Sigmoid colon (tissue), 7 donors: ENCODE measurements around the gene GPR155. TPM values are rescaled to one million over a fixed set of nuclear protein-coding genes. Genes with fewer than 3 reads are reported as not detected.

Source experiments
- DNase-seq: peaks from one replicate; pipeline ENCODE4 v3.0.0-alpha.2; 2019
- H3K27ac ChIP-seq, 4 donors: fragments of 200-600 bp; sonication (generic); one replicate each; pipeline ENCODE4 v1.5.1; 2016 to 2019; ENCODE audit warnings: mild to moderate bottlenecking in 1 of 4
- H3K27me3 ChIP-seq, 3 donors: fragments of 200-600 bp; sonication (generic); one replicate each; pipeline ENCODE4 v1.5.1; 2019; ENCODE audit warnings: mild to moderate bottlenecking in 1 of 3
- H3K36me3 ChIP-seq, 4 donors: fragments of 200-600 bp; sonication (generic); one replicate each; pipeline ENCODE4 v1.5.1; 2016 to 2019
- H3K4me1 ChIP-seq, 4 donors: fragments of 200-600 bp; sonication (generic); one replicate each; pipeline ENCODE4 v1.5.1; 2017 to 2019
- H3K4me3 ChIP-seq, 4 donors: fragments of 200-600 bp; sonication (generic); one replicate each; pipeline ENCODE4 v1.5.1; 2017 to 2019; ENCODE audit warnings: mild to moderate bottlenecking in 2 of 4, moderate library complexity in 1 of 4
- H3K9me3 ChIP-seq, 4 donors: fragments of 200-600 bp in 3 of 4; sonication (generic) in 3 of 4; one replicate each; pipeline versions ENCODE4 v1.5.1 to v1.6.1; 2013 to 2019
- EP300 ChIP-seq, 4 donors: sonication (generic); formaldehyde crosslinking; IDR thresholded peaks; one replicate each; pipeline ENCODE4 v1.6.1; 2017; ENCODE audit warnings: antibody characterized with exemption in 4 of 4
- POLR2A ChIP-seq, 2 donors: fragments of 450-650 bp; IDR thresholded peaks; one replicate each; pipeline ENCODE4 v1.6.1; 2016; ENCODE audit warnings: antibody characterized with exemption in 2 of 2, mild to moderate bottlenecking in 2 of 2, moderate library complexity in 2 of 2
- POLR2AphosphoS5 ChIP-seq, 4 donors: sonication (generic); formaldehyde crosslinking; IDR thresholded peaks; one replicate each; pipeline ENCODE4 v1.6.1; 2017; ENCODE audit warnings: antibody characterized with exemption in 4 of 4
- WGBS, 2 donors: extraction: QIAGEN DNeasy Blood & Tissue Kit; methylation state at CpG; one replicate each; pipeline ENCODE4 v1.1.7; 2013; 5-methylcytosine and 5-hydroxymethylcytosine counted together
- intact Hi-C: fragments of 100-400 bp; cut with DNase I; formaldehyde crosslinking; loops from one replicate; pipeline ENCODE4 v1.15.1; 2023
- polyA plus RNA-seq, 3 donors: library from polyadenylated mRNA; stranded (reverse); fragments of 200-250 nt; gene quantifications; one replicate each; pipeline ENCODE4 v1.2.3, GENCODE V29; 2013
- total RNA-seq, 4 donors: library from RNA; depleted of rRNA; stranded (reverse); fragments of >200 nt; gene quantifications; one replicate each; pipeline ENCODE4 v1.1.0, GENCODE V29; 2016
- TF ChIP-seq, protein P1 (sequence below), 4 experiments: fragments of 450-650 bp in 3 of 4; fragments of 200-600 bp in 1 of 4; IDR thresholded peaks; one replicate each; pipeline ENCODE4 v1.5.1; 2016 to 2019; ENCODE audit warnings: antibody characterized with exemption in 4 of 4, mild to moderate bottlenecking in 3 of 4, moderate library complexity in 2 of 4
- donor health status: healthy with polysubstance abuse.
- donor health status: Bipolar disorder and iron deficiency.
- donor health status: healthy.

GPR155 gene
- total and polyA plus RNA-seq, 7 donors, result under 0.01 to 28.9 (median 19.1) TPM

DNA sequence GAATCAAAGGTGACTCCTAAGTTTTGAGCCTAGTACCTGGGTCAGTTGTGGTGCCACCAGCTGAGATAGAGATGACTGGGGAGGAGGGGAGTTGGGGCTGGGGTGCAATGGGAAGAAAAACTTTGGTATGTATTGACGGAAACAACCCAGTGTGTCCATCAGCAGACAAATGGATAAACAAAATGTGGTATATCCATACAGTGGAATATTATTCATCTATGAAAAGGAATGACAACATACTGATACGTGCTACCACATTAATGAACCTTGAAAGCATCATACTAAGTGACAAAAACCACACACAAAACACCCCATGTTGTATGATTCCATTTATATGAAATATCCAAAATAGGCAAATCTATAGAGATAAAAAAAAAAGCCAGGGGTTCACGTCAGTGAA is 41.1 kb upstream of the GPR155 start:
- 94 to 95% methylated on average over 3 of the region's 3 CpGs for WGBS, 2 donors
- intact Hi-C loops, result no loop called here

DNA sequence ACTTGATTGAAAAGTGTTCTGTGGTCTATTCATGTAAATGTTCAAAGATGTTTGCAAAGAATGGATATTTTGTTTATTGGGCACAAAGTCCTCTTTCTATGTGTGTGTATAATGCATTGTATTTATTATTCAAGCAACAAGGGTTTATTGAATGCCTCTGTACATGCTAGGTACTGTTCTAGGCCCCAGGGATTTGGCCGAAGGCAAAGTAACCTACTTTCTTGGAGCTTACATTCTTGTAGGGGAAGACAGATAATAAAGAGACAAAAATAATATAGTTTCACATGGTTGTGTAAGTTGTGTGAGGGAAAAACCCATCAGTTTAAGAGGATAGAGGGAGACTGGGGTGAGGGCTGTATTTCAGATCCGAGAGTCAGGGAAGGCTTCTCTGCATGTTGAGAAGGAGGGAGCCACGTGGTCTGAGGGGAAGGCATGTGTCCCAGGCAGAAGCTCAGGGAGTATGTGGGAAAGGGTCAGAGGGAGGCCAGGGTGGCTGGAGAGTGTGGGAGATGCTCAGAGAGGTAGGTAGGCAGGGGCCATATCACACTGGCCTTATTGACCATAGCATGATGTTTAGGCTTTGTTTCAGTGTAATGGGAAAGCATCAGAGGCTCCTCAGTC is 40.4 kb upstream of the GPR155 start:
- Histone ChIP-seq H3K27ac (peak overlapping the region in 1 of 4 donors; percentile 31), H3K27me3 (no peaks in the 10 kb centered on the region), H3K4me3 (no peak overlapping the region), H3K9me3 (no peaks in the 10 kb centered on the region), H3K4me1 (no peaks in the 10 kb centered on the region), H3K36me3 (no peaks in the 10 kb centered on the region)
- no peak for TF ChIP-seq POLR2AphosphoS5 (IDR thresholded peaks at IDR 0.05)
- no peak for TF ChIP-seq POLR2A (IDR thresholded peaks at IDR 0.05)
- TF ChIP-seq, protein P1, sequence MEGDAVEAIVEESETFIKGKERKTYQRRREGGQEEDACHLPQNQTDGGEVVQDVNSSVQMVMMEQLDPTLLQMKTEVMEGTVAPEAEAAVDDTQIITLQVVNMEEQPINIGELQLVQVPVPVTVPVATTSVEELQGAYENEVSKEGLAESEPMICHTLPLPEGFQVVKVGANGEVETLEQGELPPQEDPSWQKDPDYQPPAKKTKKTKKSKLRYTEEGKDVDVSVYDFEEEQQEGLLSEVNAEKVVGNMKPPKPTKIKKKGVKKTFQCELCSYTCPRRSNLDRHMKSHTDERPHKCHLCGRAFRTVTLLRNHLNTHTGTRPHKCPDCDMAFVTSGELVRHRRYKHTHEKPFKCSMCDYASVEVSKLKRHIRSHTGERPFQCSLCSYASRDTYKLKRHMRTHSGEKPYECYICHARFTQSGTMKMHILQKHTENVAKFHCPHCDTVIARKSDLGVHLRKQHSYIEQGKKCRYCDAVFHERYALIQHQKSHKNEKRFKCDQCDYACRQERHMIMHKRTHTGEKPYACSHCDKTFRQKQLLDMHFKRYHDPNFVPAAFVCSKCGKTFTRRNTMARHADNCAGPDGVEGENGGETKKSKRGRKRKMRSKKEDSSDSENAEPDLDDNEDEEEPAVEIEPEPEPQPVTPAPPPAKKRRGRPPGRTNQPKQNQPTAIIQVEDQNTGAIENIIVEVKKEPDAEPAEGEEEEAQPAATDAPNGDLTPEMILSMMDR (IDR thresholded peaks at IDR 0.05), result no peak
- no peak for TF ChIP-seq EP300 (IDR thresholded peaks at IDR 0.05)
- no peak for DNase-seq
- intact Hi-C loops, result no loop called here
- WGBS, 2 donors, result 88 to 92% methylated on average over 3 of the region's 3 CpGs

More for the DNA sequence above, 41.1 kb upstream of the GPR155 start:
- Histone ChIP-seq H3K4me3 (no peak overlapping the region), H3K4me1 (no peaks in the 10 kb centered on the region), H3K9me3 (no peaks in the 10 kb centered on the region), H3K36me3 (no peaks in the 10 kb centered on the region), H3K27me3 (no peaks in the 10 kb centered on the region), H3K27ac (no peak overlapping the region)
- no peak for DNase-seq
- TF ChIP-seq POLR2A (IDR thresholded peaks at IDR 0.05), result no peak

DNA sequence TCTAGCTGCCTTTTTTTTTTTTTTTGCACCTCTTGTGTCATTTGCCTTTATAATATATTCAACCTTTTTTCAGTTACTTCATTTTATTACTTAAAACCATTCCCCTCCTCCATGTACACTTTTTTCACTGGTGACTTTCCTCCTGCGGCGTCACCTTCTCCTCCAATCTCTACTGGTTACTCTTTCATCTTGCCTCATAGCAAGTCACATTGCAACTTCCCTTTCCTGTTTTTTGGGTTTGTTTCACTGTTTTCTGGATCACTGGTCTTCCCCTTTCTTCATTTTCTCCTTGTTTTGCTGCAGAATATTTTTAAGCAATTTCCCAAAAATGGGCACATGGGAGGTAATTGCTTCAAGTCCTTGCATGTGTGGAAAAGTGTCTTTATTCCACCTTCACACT is 37.7 kb upstream of the GPR155 start:
- H3K27ac ChIP-seq, result peak overlapping the region in 1 of 4 donors; percentile 10
- TF ChIP-seq POLR2A (IDR thresholded peaks at IDR 0.05) (no peak), EP300 (IDR thresholded peaks at IDR 0.05) (peak in 1 of 4 donors; percentile 16), POLR2AphosphoS5 (IDR thresholded peaks at IDR 0.05) (peak in 1 of 4 donors; percentile 16)
- TF ChIP-seq, protein P1 (IDR thresholded peaks at IDR 0.05), result no peak
- H3K4me1 ChIP-seq, result no peaks in the 10 kb centered on the region
- H3K9me3 ChIP-seq, result no peaks in the 10 kb centered on the region
- intact Hi-C loops, result loop anchor here (5.0 kb wide), 1 partner anchor 62 kb away; no protein-coding TSS in a partner anchor
- no peak overlapping the region for H3K4me3 ChIP-seq
- H3K36me3 ChIP-seq, result no peaks in the 10 kb centered on the region
- no peaks in the 10 kb centered on the region for H3K27me3 ChIP-seq
- no peak for DNase-seq
- WGBS, 2 donors, result 73 to 91% methylated on average over 2 of the region's 2 CpGs

DNA sequence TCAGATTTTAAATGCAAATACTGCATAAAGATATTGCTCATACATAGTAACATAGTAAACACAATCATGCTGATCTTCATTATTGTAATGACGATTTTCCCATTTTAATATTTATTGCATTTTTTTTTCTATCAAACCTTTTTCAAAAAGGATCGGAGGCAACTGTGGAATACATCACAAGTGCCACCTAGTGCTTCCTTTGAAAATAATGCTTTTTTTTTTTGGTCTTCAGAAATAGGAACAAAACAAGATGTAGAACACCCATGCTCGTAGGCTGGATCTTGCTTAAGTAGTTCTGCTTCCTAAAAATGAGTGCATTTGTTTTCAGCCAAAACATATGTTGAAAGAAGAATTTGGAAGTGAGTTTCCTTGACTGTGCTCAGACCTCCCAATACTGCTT is 35.7 kb upstream of the GPR155 start:
- Histone ChIP-seq H3K4me1 (no peaks in the 10 kb centered on the region), H3K4me3 (no peak overlapping the region), H3K36me3 (no peaks in the 10 kb centered on the region), H3K9me3 (no peaks in the 10 kb centered on the region), H3K27me3 (no peaks in the 10 kb centered on the region), H3K27ac (peak overlapping the region in 1 of 4 donors; percentile 13)
- TF ChIP-seq, protein P1 (IDR thresholded peaks at IDR 0.05), result peak in 2 of 4 experiments; percentile 16 to 31
- no peak for TF ChIP-seq EP300 (IDR thresholded peaks at IDR 0.05)
- no peak for DNase-seq
- 16 to 27% methylated on average over 3 of the region's 3 CpGs for WGBS, 2 donors
- intact Hi-C loops, result loop anchor here (5.0 kb wide), 1 partner anchor 60 kb away; no protein-coding TSS in a partner anchor

DNA sequence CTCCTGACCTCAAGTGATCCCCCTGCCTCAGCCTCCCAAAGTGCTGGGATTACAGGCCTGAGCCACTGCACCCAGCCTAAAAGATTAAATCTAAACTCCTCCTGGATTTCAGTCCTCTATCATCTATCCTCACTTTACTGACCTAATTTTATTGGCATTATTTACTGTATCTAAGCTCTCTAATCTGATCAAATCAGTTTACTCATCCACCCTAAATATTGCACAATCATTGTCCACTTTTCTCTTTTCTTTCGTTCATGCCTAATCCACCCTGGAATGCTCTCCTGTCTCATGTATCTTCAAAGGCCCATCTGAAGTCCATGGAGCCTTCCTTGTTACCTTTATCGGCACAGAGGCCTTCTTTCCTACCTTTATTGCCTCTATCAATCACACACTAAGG is 31.6 kb upstream of the GPR155 start:
- Histone ChIP-seq H3K27me3 (no peaks in the 10 kb centered on the region), H3K4me3 (no peak overlapping the region), H3K4me1 (no peaks in the 10 kb centered on the region), H3K27ac (no peak overlapping the region), H3K9me3 (no peaks in the 10 kb centered on the region), H3K36me3 (no peaks in the 10 kb centered on the region)
- TF ChIP-seq, protein P1 (IDR thresholded peaks at IDR 0.05), result no peak
- no peak for TF ChIP-seq EP300 (IDR thresholded peaks at IDR 0.05)
- no peak for TF ChIP-seq POLR2AphosphoS5 (IDR thresholded peaks at IDR 0.05)
- no peak for TF ChIP-seq POLR2A (IDR thresholded peaks at IDR 0.05)
- 72 to 80% methylated on average over 2 of the region's 2 CpGs for WGBS, 2 donors
- no peak for DNase-seq
- intact Hi-C loops, result no loop called here
